MV-4-11 (cell line): Measurements from ENCODE around the gene RSPH10B.
A peak's percentile ranks its signal among the peaks of the same experiment; 100 is the strongest.
"Not testable (repeated sequence)": the region's sequence is repeated elsewhere in the genome, so short reads cannot be mapped to it uniquely, and the experiment has no call there.

Experiments
- DNase-seq: peaks from one replicate; lab custom pipeline; 2025; lab: John Stamatoyannopoulos, UW

RSPH10B gene

GRCh38 chr7:5970347-5970911 is at the start of gene RSPH10B:
TSS of gene RSPH10B (minus strand) at chr7:5970689. CDS start at chr7:5967116, 3,573 bp downstream.
- DNase-seq = not testable (repeated sequence)

GRCh38 chr7:6016653-6016966 is 46.1 kb upstream of the RSPH10B start:
- DNase-seq = no peak

GRCh38 chr7:6015917-6016652 is 45.6 kb upstream of the RSPH10B start:
- no peak for DNase-seq

GRCh38 chr7:6012355-6013104 is 42.0 kb upstream of the RSPH10B start:
- no peak for DNase-seq

GRCh38 chr7:6011541-6011940 is 41.1 kb upstream of the RSPH10B start:
- DNase-seq = no peak

- DNase-seq = not testable (repeated sequence)
Observed at GRCh38 chr7:6010370-6010769, 39.9 kb upstream of the RSPH10B start.

GRCh38 chr7:6008668-6009611 is 38.5 kb upstream of the RSPH10B start, which contains the start of the genes AIMP2 and PMS2:
TSS of gene AIMP2 (plus strand) at chr7:6009272. CDS start at chr7:6009364, 92 bp downstream.
TSS of gene PMS2 (minus strand) at chr7:6009049. CDS start at chr7:6009019, 30 bp downstream.
- peak; percentile 98 for DNase-seq

GRCh38 chr7:6007835-6008590 is 37.5 kb upstream of the RSPH10B start:
- peak; percentile 39 for DNase-seq

GRCh38 chr7:6007386-6007785 is 36.9 kb upstream of the RSPH10B start:
- no peak for DNase-seq

GRCh38 chr7:5997210-5997808 is 26.8 kb upstream of the RSPH10B start:
- DNase-seq = peak; percentile 68

GRCh38 chr7:5987061-5987460 is 16.6 kb upstream of the RSPH10B start:
- not testable (repeated sequence) for DNase-seq

- DNase-seq = not testable (repeated sequence)
Observed at GRCh38 chr7:5979680-5980314, 9.3 kb upstream of the RSPH10B start.

GRCh38 chr7:5973580-5973979 is 3.1 kb upstream of the RSPH10B start:
- DNase-seq = not testable (repeated sequence)

GRCh38 chr7:5963810-5964209 is 6.7 kb downstream of the RSPH10B start:
- not testable (repeated sequence) for DNase-seq

GRCh38 chr7:5963205-5963604 is 7.3 kb downstream of the RSPH10B start:
- DNase-seq = not testable (repeated sequence)

GRCh38 chr7:5934945-5935450 is 35.5 kb downstream of the RSPH10B start:
- DNase-seq = not testable (repeated sequence)

GRCh38 chr7:5931905-5932644 is 38.4 kb downstream of the RSPH10B start:
- not testable (repeated sequence) for DNase-seq

- not testable (repeated sequence) for DNase-seq
Observed at GRCh38 chr7:5931250-5931649, 39.2 kb downstream of the RSPH10B start.

GRCh38 chr7:5930290-5930689 is 40.2 kb downstream of the RSPH10B start:
- not testable (repeated sequence) for DNase-seq
